SU-DHL-6 (cell line): ENCODE data around the gene FGD5.

Source experiments
- H2AFZ ChIP-seq: fragments of 200-600 bp; sonication (generic); 2 replicates; pipeline ENCODE4 v1.6.1; 2014; ENCODE audit warnings: low read depth, mild to moderate bottlenecking, moderate library complexity, mixed read lengths, antibody characterized with exemption, low read length; ENCODE audit not compliant: severe bottlenecking
- H3F3A ChIP-seq: fragments of 200-600 bp; shearing (Covaris generic); 2 replicates; pipeline ENCODE4 v1.6.0; 2016; ENCODE audit warnings: antibody characterized with exemption, mild to moderate bottlenecking; ENCODE audit not compliant: insufficient read depth
- H3K27ac ChIP-seq: fragments of 200-600 bp; sonication (generic); 2 replicates; pipeline ENCODE4 v1.5.1; 2016; ENCODE audit warnings: low read depth, mild to moderate bottlenecking, low read length, moderate library complexity, mixed read lengths
- H3K27me3 ChIP-seq: fragments of 200-600 bp; sonication (generic), shearing (Covaris generic); 2 replicates; pipeline ENCODE4 v1.6.0; 2014; ENCODE audit warnings: mild to moderate bottlenecking, low read length
- H3K36me3 ChIP-seq: fragments of 200-600 bp; sonication (generic); 2 replicates; pipeline ENCODE4 v1.6.1; 2014; ENCODE audit warnings: mild to moderate bottlenecking, low read length, mixed read lengths
- H3K4me2 ChIP-seq: fragments of 300-600, 200-600 bp; shearing (Covaris generic), sonication (generic); 2 replicates; pipeline ENCODE4 v1.6.0; 2014; ENCODE audit warnings: low read length, low read depth, mild to moderate bottlenecking; ENCODE audit not compliant: poor library complexity, severe bottlenecking
- H3K4me3 ChIP-seq: fragments of 200-600 bp; sonication (generic); 2 replicates; pipeline ENCODE4 v1.5.1; 2014; ENCODE audit warnings: antibody characterized with exemption, low read length, mild to moderate bottlenecking, mixed read lengths; ENCODE audit not compliant: insufficient read depth, poor library complexity, severe bottlenecking
- H3K79me2 ChIP-seq: fragments of 200-600 bp; sonication (generic); 2 replicates; pipeline ENCODE4 v1.6.1; 2014; ENCODE audit warnings: mild to moderate bottlenecking, low read length, moderate library complexity; ENCODE audit not compliant: insufficient read depth
- H3K9ac ChIP-seq: fragments of 200-600 bp; sonication (generic); 2 replicates; pipeline ENCODE4 v1.7.0; 2014; ENCODE audit warnings: mild to moderate bottlenecking, low read length
- H3K9me2 ChIP-seq: fragments of 200-600 bp; sonication (generic); replicated peaks from 2 replicates; pipeline ENCODE4 v1.6.1; 2014; ENCODE audit warnings: low read length; ENCODE audit not compliant: insufficient read depth
- H3K9me3 ChIP-seq: fragments of 200-600 bp; sonication (generic); 2 replicates; pipeline ENCODE4 v1.6.1; 2014; ENCODE audit warnings: low read length, mixed read lengths; ENCODE audit not compliant: insufficient read depth
- H4K20me1 ChIP-seq: fragments of 200-600 bp; sonication (generic); 2 replicates; pipeline ENCODE4 v1.6.1; 2014; ENCODE audit warnings: low read depth, mild to moderate bottlenecking, antibody characterized with exemption, low read length, moderate library complexity, mixed read lengths
- CTCF ChIP-seq: fragments of 200-600 bp; sonication (generic); IDR thresholded peaks from one replicate; pipeline ENCODE4 v1.5.1; 2017; ENCODE audit warnings: antibody characterized with exemption, mild to moderate bottlenecking, low read length, moderate library complexity; ENCODE audit not compliant: insufficient read depth, poor library complexity, severe bottlenecking
- EZH2phosphoT487 ChIP-seq: fragments of 200-600 bp; sonication (generic), shearing (Covaris generic); conservative IDR thresholded peaks from 2 replicates; pipeline ENCODE4 v1.6.1; 2018; ENCODE audit warnings: mild to moderate bottlenecking, antibody characterized with exemption, low read length, moderate library complexity, mixed read lengths

FGD5 gene

GRCh38 chr3:14938954-14939353 lies 120.2 kb downstream of the FGD5 start:
- peaks cover 7% of the 10 kb centered on the region; the same call in 1 of the 2 replicates for H4K20me1 ChIP-seq
- 0 out of 2 replicates have a peak, but pooled peaks cover 2% of the 10 kb centered on the region for H3K36me3 ChIP-seq
- H3F3A ChIP-seq = 0 out of 2 replicates have a peak, but pooled peaks cover 11% of the 10 kb centered on the region
- no peaks in the 10 kb centered on the region for H3K79me2 ChIP-seq
- no peaks in the 10 kb centered on the region for H3K27me3 ChIP-seq
- TF ChIP-seq EZH2phosphoT487 (no peak), CTCF (no peak)
- H3K9ac ChIP-seq = no peak overlapping the region
- H3K9me2 ChIP-seq = no peaks in the 10 kb centered on the region
- no peak overlapping the region for H3K4me2 ChIP-seq
- no peak overlapping the region for H2AFZ ChIP-seq
- no peaks in the 10 kb centered on the region for H3K9me3 ChIP-seq
- H3K27ac ChIP-seq = no peak overlapping the region
- no peak overlapping the region for H3K4me3 ChIP-seq

- H3K4me2 ChIP-seq = no peak overlapping the region
Measured at GRCh38 chr3:14941871-14942270, 123.1 kb downstream of the FGD5 start.

GRCh38 chr3:14943042-14943441 lies 124.3 kb downstream of the FGD5 start:
- H2AFZ ChIP-seq = no peak overlapping the region
- H3K79me2 ChIP-seq = peaks cover 26% of the 10 kb centered on the region
- H3K4me2 ChIP-seq = no peak overlapping the region
- peaks cover 18% of the 10 kb centered on the region for H3K36me3 ChIP-seq
- H3K9me3 ChIP-seq = no peaks in the 10 kb centered on the region
- H3K27me3 ChIP-seq = no peaks in the 10 kb centered on the region
- no peak for TF ChIP-seq CTCF
- no peak overlapping the region for H3K27ac ChIP-seq
- no peak overlapping the region for H3K4me3 ChIP-seq
- H4K20me1 ChIP-seq = peaks cover 7% of the 10 kb centered on the region; the same call in 1 of the 2 replicates
- H3K9ac ChIP-seq = no peak overlapping the region
- H3K9me2 ChIP-seq = no peaks in the 10 kb centered on the region
- 0 out of 2 replicates have a peak, but pooled peaks cover 12% of the 10 kb centered on the region for H3F3A ChIP-seq

More at GRCh38 chr3:14941871-14942270, 123.1 kb downstream of the FGD5 start:
- Histone ChIP-seq H3K9me3 (no peaks in the 10 kb centered on the region), H2AFZ (no peak overlapping the region), H3K36me3 (peaks cover 18% of the 10 kb centered on the region), H3K27me3 (no peaks in the 10 kb centered on the region), H3F3A (0 out of 2 replicates have a peak, but pooled peaks cover 12% of the 10 kb centered on the region), H4K20me1 (peaks cover 7% of the 10 kb centered on the region; the same call in 1 of the 2 replicates), H3K27ac (no peak overlapping the region), H3K9me2 (no peaks in the 10 kb centered on the region), H3K79me2 (peaks cover 22% of the 10 kb centered on the region), H3K4me3 (no peak overlapping the region), H3K9ac (no peak overlapping the region)
- TF ChIP-seq CTCF = no peak
- no peak for TF ChIP-seq EZH2phosphoT487
